ENCODE data around the gene BIRC2.

- TF ChIP-seq POLR2AphosphoS5 (IDR thresholded peaks at IDR 0.05) (no peak), POLR2A (IDR thresholded peaks at IDR 0.05) (no peak)
- TF ChIP-seq, protein P1, sequence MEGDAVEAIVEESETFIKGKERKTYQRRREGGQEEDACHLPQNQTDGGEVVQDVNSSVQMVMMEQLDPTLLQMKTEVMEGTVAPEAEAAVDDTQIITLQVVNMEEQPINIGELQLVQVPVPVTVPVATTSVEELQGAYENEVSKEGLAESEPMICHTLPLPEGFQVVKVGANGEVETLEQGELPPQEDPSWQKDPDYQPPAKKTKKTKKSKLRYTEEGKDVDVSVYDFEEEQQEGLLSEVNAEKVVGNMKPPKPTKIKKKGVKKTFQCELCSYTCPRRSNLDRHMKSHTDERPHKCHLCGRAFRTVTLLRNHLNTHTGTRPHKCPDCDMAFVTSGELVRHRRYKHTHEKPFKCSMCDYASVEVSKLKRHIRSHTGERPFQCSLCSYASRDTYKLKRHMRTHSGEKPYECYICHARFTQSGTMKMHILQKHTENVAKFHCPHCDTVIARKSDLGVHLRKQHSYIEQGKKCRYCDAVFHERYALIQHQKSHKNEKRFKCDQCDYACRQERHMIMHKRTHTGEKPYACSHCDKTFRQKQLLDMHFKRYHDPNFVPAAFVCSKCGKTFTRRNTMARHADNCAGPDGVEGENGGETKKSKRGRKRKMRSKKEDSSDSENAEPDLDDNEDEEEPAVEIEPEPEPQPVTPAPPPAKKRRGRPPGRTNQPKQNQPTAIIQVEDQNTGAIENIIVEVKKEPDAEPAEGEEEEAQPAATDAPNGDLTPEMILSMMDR (IDR thresholded peaks at IDR 0.05): no peak
These were observed 60.9 kb downstream of the BIRC2 start for GRCh38 chr11:102407901-102408300.
